ENCODE results near the gene GAGE12G. TPM values are rescaled to one million over a fixed set of nuclear protein-coding genes. Genes with fewer than 3 reads are reported as not detected.

Gene GAGE12G
- total RNA-seq, 4 donors from 2014 or later: not detected

GRCh38 chrX:49610718-49611310 is 40.6 kb downstream of the GAGE12G start:
- no peaks in the 10 kb centered on the region for H3K9me3 ChIP-seq
- WGBS, 2 donors: 44 to 65% methylated on average over 7 of the region's 7 CpGs

DNA sequence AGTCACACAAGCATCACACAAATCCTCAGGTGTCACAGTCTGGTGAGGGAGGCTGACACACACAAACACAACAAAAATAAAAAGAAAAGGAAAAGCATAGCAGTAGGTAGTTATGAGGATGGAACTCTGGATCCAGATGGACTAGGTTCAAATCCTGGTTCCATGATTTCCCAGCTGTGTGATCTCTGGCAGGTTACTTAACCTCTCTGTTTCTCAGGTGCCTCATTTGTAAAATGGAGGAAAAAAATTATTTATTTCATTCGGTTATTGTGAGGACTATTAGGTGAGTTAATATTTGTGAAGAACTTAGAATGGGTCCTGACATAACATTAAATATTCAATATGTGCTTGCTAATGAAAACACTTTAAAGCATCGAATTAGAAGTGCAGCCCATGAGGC is 48.4 kb downstream of the GAGE12G start:
- Histone ChIP-seq H3K27me3 (no peaks in the 10 kb centered on the region), H3K36me3 (no peaks in the 10 kb centered on the region), H3K9me3 (no peaks in the 10 kb centered on the region), H3K27ac (no peak overlapping the region), H3K4me3 (no peak overlapping the region), H3K4me1 (no peaks in the 10 kb centered on the region)
- DNase-seq (ENCODE audit: low spot score in 2 of 2): no peak
- WGBS, 2 donors: 87 to 94% methylated on average over 2 of the region's 2 CpGs
- TF ChIP-seq EP300 (IDR thresholded peaks at IDR 0.05) (no peak), CTCF (IDR thresholded peaks at IDR 0.05) (no peak), POLR2A (IDR thresholded peaks at IDR 0.05) (no peak)

More at GRCh38 chrX:49610718-49611310, 40.6 kb downstream of the GAGE12G start:
- DNase-seq (ENCODE audit: low spot score in 2 of 2): no peak
- Histone ChIP-seq H3K36me3 (no peaks in the 10 kb centered on the region), H3K4me3 (no peak overlapping the region), H3K4me1 (no peaks in the 10 kb centered on the region), H3K27ac (no peak overlapping the region), H3K27me3 (peaks cover 0 to 10% of the 10 kb centered on the region in 2 donors)
- no peak for TF ChIP-seq EP300 (IDR thresholded peaks at IDR 0.05)
- TF ChIP-seq POLR2A (IDR thresholded peaks at IDR 0.05): no peak
- TF ChIP-seq CTCF (IDR thresholded peaks at IDR 0.05): no peak

Small RNA genes within 50 kb of the gene (small RNA-seq; reads per million reads assigned to genes)
- gene GAGE12B: not detected

Other genes starting within 250 kb of the GAGE12G start
- gene GAGE12J, start 248.4 kb upstream of the GAGE12G start, total RNA-seq: not detected
- not detected for gene GAGE13, start 238.8 kb upstream of the GAGE12G start, total RNA-seq
- not detected for gene GAGE12C, start 38.2 kb upstream of the GAGE12G start, total RNA-seq
- not detected for gene GAGE12D, start 28.7 kb upstream of the GAGE12G start, total RNA-seq
- gene GAGE12E, start 19.1 kb upstream of the GAGE12G start, total RNA-seq: not detected
- not detected for gene GAGE12F, start 9.6 kb upstream of the GAGE12G start, total RNA-seq
- gene GAGE12H, start 9.5 kb downstream of the GAGE12G start, total RNA-seq: not detected
- gene GAGE2A, start 19.1 kb downstream of the GAGE12G start, total RNA-seq: not detected
- not detected for gene GAGE1, start 28.6 kb downstream of the GAGE12G start, total RNA-seq
- not detected for gene PAGE1, start 125.6 kb downstream of the GAGE12G start, total RNA-seq